K562 (cell line): ENCODE measurements around the gene PIM3. TPM values are rescaled to one million over a fixed set of nuclear protein-coding genes. Genes with fewer than 3 reads are reported as not detected.

ENCODE experiments used
- ARNT ChIP-seq, 2 experiments: fragments of 450-650 bp; IDR thresholded peaks; 2 replicates each; pipeline ENCODE4 v1.6.1; 2016; ENCODE audit warnings: mild to moderate bottlenecking in 1 of 2
- CHD2 ChIP-seq: IDR thresholded peaks from 2 replicates; pipeline ENCODE4 v1.6.1; 2011; ENCODE audit warnings: low read depth, low read length
- GATA2 ChIP-seq: sonication (generic); formaldehyde crosslinking; IDR thresholded peaks from 2 replicates; pipeline ENCODE4 v1.4.0; 2020; ENCODE audit warnings: mild to moderate bottlenecking, missing genetic modification reagents
- GATAD2A ChIP-seq: fragments of 450-650 bp; IDR thresholded peaks from 2 replicates; pipeline ENCODE4 v1.6.1; 2017
- HNRNPUL1 ChIP-seq: fragments of 200-400 bp; formaldehyde crosslinking; IDR thresholded peaks from 2 replicates; pipeline ENCODE4 v1.6.1; 2017; ENCODE audit warnings: low read length
- MGA ChIP-seq: fragments of 450-650 bp; IDR thresholded peaks from 2 replicates; pipeline ENCODE4 v1.6.1; 2016; ENCODE audit warnings: mild to moderate bottlenecking, moderate library complexity
- PML ChIP-seq: IDR thresholded peaks from 2 replicates; pipeline ENCODE4 v1.6.1; 2012; ENCODE audit warnings: low read length, inconsistent platforms
- PTTG1 ChIP-seq: fragments of 450-650 bp; IDR thresholded peaks from 2 replicates; pipeline ENCODE4 v1.6.1; 2016; ENCODE audit warnings: low read depth, mild to moderate bottlenecking, missing genetic modification characterization, missing compliant biosample characterization
- SIN3A ChIP-seq, 2 experiments: fragments of 150-350 bp in 1 of 2; IDR thresholded peaks; 2 replicates each; pipeline ENCODE4 v1.6.1; 2011 to 2016; ENCODE audit warnings: borderline replicate concordance in 2 of 2, low read depth in 2 of 2, low read length in 2 of 2, mild to moderate bottlenecking in 2 of 2, moderate library complexity in 2 of 2; ENCODE audit not compliant: control insufficient read depth in 1 of 2
- SUPT5H ChIP-seq: fragments of 450-650 bp; IDR thresholded peaks from 2 replicates; pipeline ENCODE4 v1.6.1; 2016
- TEAD1 ChIP-seq, 2 experiments: fragments of 450-650 bp in 1 of 2; sonication (generic) in 1 of 2; formaldehyde crosslinking; IDR thresholded peaks; 2 replicates each; pipeline versions ENCODE4 v1.4.0 to v1.8.0; 2020 to 2022; ENCODE audit warnings: mild to moderate bottlenecking in 2 of 2, missing genetic modification reagents in 1 of 2
- TRIM25 ChIP-seq: fragments of 450-650 bp; IDR thresholded peaks from 2 replicates; pipeline ENCODE4 v1.7.0; 2016; ENCODE audit warnings: borderline replicate concordance
- ZBTB1 ChIP-seq: sonication (generic); formaldehyde crosslinking; IDR thresholded peaks from 2 replicates; pipeline ENCODE4 v1.8.1; 2023; ENCODE audit warnings: missing genetic modification reagents, low read depth, mild to moderate bottlenecking, borderline replicate concordance
- polyA plus RNA-seq, 8 experiments: library from polyadenylated mRNA; depleted of rRNA in 4 of 8; stranded (reverse) in 5 of 8; unstranded in 3 of 8; fragments of >200 nt; fragmentation: Nextera tagmentation in 2 of 8; fragmentation: Illumina TruSeq in 1 of 8; extraction: Ambion mirVana in 2 of 8; extraction: Trizol in 1 of 8; gene quantifications; 2 replicates each; pipeline versions ENCODE4 v1.2.1 to v1.2.3, GENCODE V29; 2011 to 2014; ENCODE audit warnings: inconsistent platforms in 1 of 8, missing spikeins in 1 of 8
- total RNA-seq, 7 experiments: library from RNA; depleted of rRNA in 6 of 7; stranded (reverse); fragments of >200 nt in 6 of 7; fragmentation: Illumina TruSeq in 2 of 7; extraction: Trizol in 2 of 7; gene quantifications; 2 replicates each; pipeline versions ENCODE4 v1.2.1 to v1.2.3, GENCODE V29; 2011 to 2021; ENCODE audit warnings: low replicate concordance in 1 of 7

PIM3 gene
- total and polyA plus RNA-seq, 9 of the 15 experiments (the other 6 are each of a cell fraction or from before 2014, with no cell fraction given), result 0.24 to 40.5 (median 5.3) TPM

- TF ChIP-seq MGA (peak; percentile 74; the same call in 1 of the 2 replicates), SUPT5H (no peak; the same call in none of the 2 replicates), ZBTB1 (peak; percentile 76; the same call in 1 of the 2 replicates), TEAD1 (CRISPR knock-in tag; IDR thresholded peaks at IDR 0.05) (peak in 1 of 2 experiments; percentile 15; a peak in 1 of 4 replicates), CHD2 (no peak), ARNT (IDR thresholded peaks at IDR 0.05) (no peak), PML (no peak), HNRNPUL1 (no peak), TRIM25 (no peak), SIN3A (IDR thresholded peaks at IDR 0.05; ENCODE audit: borderline replicate concordance in 2 of 2, control insufficient read depth in 1 of 2, low read depth in 2 of 2, low read length in 2 of 2) (no peak; a peak in 1 of 4 replicates), GATA2 (CRISPR knock-in tag) (no peak), GATAD2A (no peak), PTTG1 (no peak)
Measured at GRCh38 chr22:49971232-49972162, 10.9 kb downstream of the PIM3 start (continued).
